Mammary epithelial cell (primary cell): ENCODE measurements around the gene C3orf33.
A peak's percentile ranks its signal among the peaks of the same experiment; 100 is the strongest.

Experiments used
- EZH2 ChIP-seq: IDR thresholded peaks from 2 replicates; pipeline ENCODE4 v1.6.1; 2012; ENCODE audit warnings: low read length, inconsistent platforms, borderline replicate concordance
- TF ChIP-seq, protein P1 (sequence below), 2 donors: IDR thresholded peaks in 1 of 2; conservative IDR thresholded peaks in 1 of 2; 2 replicates each; pipeline ENCODE4 v1.5.1; 2011 to 2012; ENCODE audit warnings: inconsistent platforms in 2 of 2, low read length in 2 of 2, mild to moderate bottlenecking in 2 of 2, control low read depth in 1 of 2, low read depth in 1 of 2; ENCODE audit not compliant: insufficient read depth in 1 of 2; ENCODE audit errors: extremely low read depth in 1 of 2

DNA sequence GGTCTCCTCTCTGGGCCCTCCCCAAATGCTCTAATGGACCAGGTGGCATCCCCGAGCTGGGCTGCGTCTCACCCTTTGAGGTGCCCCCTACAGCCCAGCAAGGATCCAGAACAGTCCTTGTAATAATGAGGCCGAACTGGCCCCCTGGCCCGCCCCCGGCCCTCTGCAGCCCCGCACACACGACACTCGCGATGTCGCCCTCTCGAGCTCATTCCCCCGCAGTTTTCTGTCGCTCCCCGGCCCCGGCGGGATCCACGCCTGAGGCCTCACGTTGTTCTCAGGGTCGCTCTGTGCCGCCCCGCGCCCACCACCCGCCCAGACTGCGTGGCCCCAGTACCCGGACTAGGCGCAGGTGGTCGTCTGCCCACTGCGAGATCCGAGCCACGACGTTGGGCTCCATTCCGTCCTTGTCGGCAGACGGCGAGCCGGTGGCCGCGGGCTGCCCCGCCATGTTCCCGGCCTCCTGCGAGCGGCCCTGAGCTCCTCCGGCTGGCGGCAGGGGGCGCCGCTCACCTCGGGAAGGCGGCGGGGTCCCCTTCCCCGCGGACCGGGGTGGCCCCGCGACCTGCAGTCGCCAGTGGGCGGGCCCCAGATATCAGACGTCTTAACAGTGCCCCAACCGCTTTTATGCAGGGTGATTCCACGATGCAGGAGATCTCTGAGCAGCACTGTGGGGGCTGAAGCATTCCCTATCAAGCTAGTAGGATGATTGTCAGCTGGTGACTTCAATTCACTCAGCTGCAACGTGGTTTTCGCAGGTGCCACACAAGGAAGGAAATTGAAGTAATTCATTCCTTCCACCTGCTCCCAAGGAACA is at the start of gene C3orf33:
- TF ChIP-seq, protein P1, sequence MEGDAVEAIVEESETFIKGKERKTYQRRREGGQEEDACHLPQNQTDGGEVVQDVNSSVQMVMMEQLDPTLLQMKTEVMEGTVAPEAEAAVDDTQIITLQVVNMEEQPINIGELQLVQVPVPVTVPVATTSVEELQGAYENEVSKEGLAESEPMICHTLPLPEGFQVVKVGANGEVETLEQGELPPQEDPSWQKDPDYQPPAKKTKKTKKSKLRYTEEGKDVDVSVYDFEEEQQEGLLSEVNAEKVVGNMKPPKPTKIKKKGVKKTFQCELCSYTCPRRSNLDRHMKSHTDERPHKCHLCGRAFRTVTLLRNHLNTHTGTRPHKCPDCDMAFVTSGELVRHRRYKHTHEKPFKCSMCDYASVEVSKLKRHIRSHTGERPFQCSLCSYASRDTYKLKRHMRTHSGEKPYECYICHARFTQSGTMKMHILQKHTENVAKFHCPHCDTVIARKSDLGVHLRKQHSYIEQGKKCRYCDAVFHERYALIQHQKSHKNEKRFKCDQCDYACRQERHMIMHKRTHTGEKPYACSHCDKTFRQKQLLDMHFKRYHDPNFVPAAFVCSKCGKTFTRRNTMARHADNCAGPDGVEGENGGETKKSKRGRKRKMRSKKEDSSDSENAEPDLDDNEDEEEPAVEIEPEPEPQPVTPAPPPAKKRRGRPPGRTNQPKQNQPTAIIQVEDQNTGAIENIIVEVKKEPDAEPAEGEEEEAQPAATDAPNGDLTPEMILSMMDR (conservative IDR thresholded peaks at IDR 0.05 in 1 of 2, IDR thresholded peaks at IDR 0.05 in 1 of 2; ENCODE audit: extremely low read depth in 1 of 2, insufficient read depth in 1 of 2, low read depth in 1 of 2, low read length in 2 of 2): peak; percentile 64 to 82
- no peak for TF ChIP-seq EZH2
